ENCODE measurements around the gene ID1. TPM values are rescaled to one million over a fixed set of nuclear protein-coding genes. Genes with fewer than 3 reads are reported as not detected.

ID1 gene
- total and polyA plus RNA-seq, 2 of the 13 experiments (the other 11 are each of a cell fraction or from before 2014, with no cell fraction given) = 320 to 419 TPM

- TF ChIP-seq ZNF766 (CRISPR knock-in tag; IDR thresholded peaks at IDR 0.05; ENCODE audit: borderline replicate concordance) = no peak
- TF ChIP-seq MIER2 (CRISPR knock-in tag; IDR thresholded peaks at IDR 0.05) = peak; percentile 69
- TF ChIP-seq PRPF4 (IDR thresholded peaks at IDR 0.05; ENCODE audit: low read depth, low read length, poor library complexity, severe bottlenecking) = no peak
- no peak for TF ChIP-seq ISX (CRISPR knock-in tag; conservative IDR thresholded peaks at IDR 0.05)
- no peak for TF ChIP-seq ATAD3A (CRISPR knock-in tag; IDR thresholded peaks at IDR 0.05)
- TF ChIP-seq HIVEP1 (CRISPR knock-in tag; IDR thresholded peaks at IDR 0.05) = no peak
- 0 out of 2 replicates have a peak, but pooled peaks have one; percentile 33 for TF ChIP-seq ZNF317 (CRISPR knock-in tag; IDR thresholded peaks at IDR 0.05)
- no peak for TF ChIP-seq RFX3 (CRISPR knock-in tag; IDR thresholded peaks at IDR 0.05)
- peak; percentile 59; the same call in 1 of the 2 replicates for TF ChIP-seq ELF3 (CRISPR knock-in tag; IDR thresholded peaks at IDR 0.05)
- TF ChIP-seq SIN3A (IDR thresholded peaks at IDR 0.05; ENCODE audit: borderline replicate concordance, low read depth, low read length) = no peak
- TF ChIP-seq EZH2 (conservative IDR thresholded peaks at IDR 0.05; ENCODE audit: low read depth, low read length) = no peak
- 0 out of 2 replicates have a peak, but pooled peaks have one; percentile 35 for TF ChIP-seq KDM4B (CRISPR knock-in tag; IDR thresholded peaks at IDR 0.05)
- no peak for TF ChIP-seq CBX1 (IDR thresholded peaks at IDR 0.05; ENCODE audit: low read depth)
- TF ChIP-seq MYC (CRISPR knock-in tag; IDR thresholded peaks at IDR 0.05; ENCODE audit: borderline replicate concordance) = peak; percentile 30; the same call in 1 of the 2 replicates
- no peak for TF ChIP-seq GFI1 (CRISPR knock-in tag; IDR thresholded peaks at IDR 0.05; ENCODE audit: borderline replicate concordance)
- TF ChIP-seq, protein P1, sequence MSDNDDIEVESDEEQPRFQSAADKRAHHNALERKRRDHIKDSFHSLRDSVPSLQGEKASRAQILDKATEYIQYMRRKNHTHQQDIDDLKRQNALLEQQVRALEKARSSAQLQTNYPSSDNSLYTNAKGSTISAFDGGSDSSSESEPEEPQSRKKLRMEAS (IDR thresholded peaks at IDR 0.05) = no peak
- TF ChIP-seq HNRNPH1 (optimal IDR thresholded peaks at IDR 0.05; ENCODE audit: low read depth, low read length) = no peak
- TF ChIP-seq SYNCRIP (IDR thresholded peaks at IDR 0.05; ENCODE audit: insufficient read depth, low read depth, low read length) = no peak
- TF ChIP-seq NFIC (IDR thresholded peaks at IDR 0.05; ENCODE audit: low read length) = no peak
- no peak for TF ChIP-seq GABPA (IDR thresholded peaks at IDR 0.05; ENCODE audit: low read depth, low read length)
- TF ChIP-seq GABPA (CRISPR knock-in tag; IDR thresholded peaks at IDR 0.05; ENCODE audit: low read depth) = no peak
- no peak for TF ChIP-seq ZFP82 (CRISPR knock-in tag; IDR thresholded peaks at IDR 0.05; ENCODE audit: borderline replicate concordance)
- no peak for TF ChIP-seq KLF6 (CRISPR knock-in tag; IDR thresholded peaks at IDR 0.05)
- no peak for TF ChIP-seq ZNF773 (CRISPR knock-in tag; IDR thresholded peaks at IDR 0.05; ENCODE audit: borderline replicate concordance)
- no peak for TF ChIP-seq ZNF672 (CRISPR knock-in tag; IDR thresholded peaks at IDR 0.05)
- no peak for TF ChIP-seq ZNF121 (CRISPR knock-in tag; IDR thresholded peaks at IDR 0.05)
- 0 out of 2 replicates have a peak, but pooled peaks have one; percentile 32 for TF ChIP-seq BORCS8-MEF2B (CRISPR knock-in tag; IDR thresholded peaks at IDR 0.05)
- TF ChIP-seq CENPT (CRISPR knock-in tag; IDR thresholded peaks at IDR 0.05; ENCODE audit: low read depth) = no peak
- no peak for TF ChIP-seq ZUFSP (CRISPR knock-in tag; IDR thresholded peaks at IDR 0.05; ENCODE audit: borderline replicate concordance)
- TF ChIP-seq PLRG1 (conservative IDR thresholded peaks at IDR 0.05) = no peak
- no peak for TF ChIP-seq PRMT3 (CRISPR knock-in tag; IDR thresholded peaks at IDR 0.05; ENCODE audit: borderline replicate concordance, low read depth)
- TF ChIP-seq, protein P2, sequence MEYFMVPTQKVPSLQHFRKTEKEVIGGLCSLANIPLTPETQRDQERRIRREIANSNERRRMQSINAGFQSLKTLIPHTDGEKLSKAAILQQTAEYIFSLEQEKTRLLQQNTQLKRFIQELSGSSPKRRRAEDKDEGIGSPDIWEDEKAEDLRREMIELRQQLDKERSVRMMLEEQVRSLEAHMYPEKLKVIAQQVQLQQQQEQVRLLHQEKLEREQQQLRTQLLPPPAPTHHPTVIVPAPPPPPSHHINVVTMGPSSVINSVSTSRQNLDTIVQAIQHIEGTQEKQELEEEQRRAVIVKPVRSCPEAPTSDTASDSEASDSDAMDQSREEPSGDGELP (IDR thresholded peaks at IDR 0.05; ENCODE audit: borderline replicate concordance, low read depth) = no peak
Measured at GRCh38 chr20:31560094-31560745, 44.9 kb upstream of the ID1 start (continued).

Measured in HepG2 (cell line).